HFFc6 (cell line): ENCODE data around the gene CIB4. TPM values are rescaled to one million over a fixed set of nuclear protein-coding genes. Genes with fewer than 3 reads are reported as not detected.

Experiments used
- DNase-seq: peaks from one replicate; pipeline ENCODE4 v3.0.0-alpha.2; 2018
- H3K27ac Mint-ChIP-seq: 2 replicates; pipeline ENCODE4 v1.8.0; 2020; ENCODE audit warnings: mild to moderate bottlenecking, mixed read lengths
- H3K27me3 Mint-ChIP-seq: 2 replicates; pipeline ENCODE4 v1.8.0; 2021; ENCODE audit warnings: mild to moderate bottlenecking, moderate library complexity, mixed read lengths; ENCODE audit not compliant: insufficient read depth
- H3K36me3 Mint-ChIP-seq: 2 replicates; pipeline ENCODE4 v1.8.0; 2021; ENCODE audit warnings: low read depth, mixed read lengths
- H3K4me1 Mint-ChIP-seq: 2 replicates; pipeline ENCODE4 v1.8.0; 2020; ENCODE audit warnings: low read depth, mixed read lengths
- H3K4me3 Mint-ChIP-seq: 2 replicates; pipeline ENCODE4 v1.8.0; 2020; ENCODE audit warnings: mild to moderate bottlenecking, moderate library complexity, mixed read lengths
- H3K9me3 Mint-ChIP-seq: 2 replicates; pipeline ENCODE4 v1.8.0; 2020; ENCODE audit warnings: mild to moderate bottlenecking, mixed read lengths
- CTCF ChIP-seq: fragments of 200-600 bp; sonication (generic); IDR thresholded peaks from 2 replicates; pipeline ENCODE4 v1.5.0; 2021; ENCODE audit warnings: antibody characterized with exemption, mild to moderate bottlenecking
- total RNA-seq, 6 experiments: library from RNA; stranded (reverse); fragmentation: NEBNext Ultra II Directional; extraction: Animal tissue kit (Norgen Biotek cat#: 25700); gene quantifications; 2 replicates in 1 of 6; 3 replicates in 5 of 6; pipeline ENCODE4 v1.2.3, GENCODE V29; 2021

CIB4 gene
- total RNA-seq, 6 experiments from 2014 or later, result not detected

DNA sequence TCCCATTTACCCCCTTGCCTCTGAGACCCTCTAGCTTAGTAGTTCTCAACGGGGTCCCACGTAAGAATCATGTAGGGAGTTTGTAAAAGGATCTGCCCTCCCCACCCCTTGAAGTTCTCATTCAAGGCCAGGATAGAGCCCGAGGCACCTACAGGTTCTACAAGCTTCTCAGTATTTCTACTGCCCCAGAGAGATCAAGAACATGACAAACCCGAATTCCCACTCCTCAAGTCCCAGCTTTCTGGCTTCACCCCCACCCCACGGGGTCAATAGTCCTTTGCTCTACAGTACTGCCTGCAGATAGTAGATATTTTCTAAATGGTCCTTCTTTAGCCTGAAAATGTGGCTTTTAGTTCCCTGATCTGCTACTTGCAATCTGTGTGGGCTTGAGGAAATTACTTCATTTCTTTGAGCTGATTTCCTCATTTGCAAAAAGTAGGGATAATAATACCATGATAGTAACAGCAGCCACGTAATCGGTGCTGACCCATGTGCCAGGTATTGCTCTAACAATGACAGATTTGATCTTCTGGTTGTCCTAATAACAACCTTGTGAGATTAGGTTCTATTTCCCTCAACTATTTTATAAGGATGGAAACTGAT, 7.1 kb downstream of the CIB4 start:
- Mint-ChIP-seq H3K27ac (no peak overlapping the region), H3K27me3 (peaks cover 36% of the 10 kb centered on the region), H3K4me1 (peaks cover 7% of the 10 kb centered on the region), H3K36me3 (no peaks in the 10 kb centered on the region), H3K4me3 (no peak overlapping the region), H3K9me3 (no peaks in the 10 kb centered on the region)
- no peak for DNase-seq
- TF ChIP-seq CTCF, result no peak

DNA sequence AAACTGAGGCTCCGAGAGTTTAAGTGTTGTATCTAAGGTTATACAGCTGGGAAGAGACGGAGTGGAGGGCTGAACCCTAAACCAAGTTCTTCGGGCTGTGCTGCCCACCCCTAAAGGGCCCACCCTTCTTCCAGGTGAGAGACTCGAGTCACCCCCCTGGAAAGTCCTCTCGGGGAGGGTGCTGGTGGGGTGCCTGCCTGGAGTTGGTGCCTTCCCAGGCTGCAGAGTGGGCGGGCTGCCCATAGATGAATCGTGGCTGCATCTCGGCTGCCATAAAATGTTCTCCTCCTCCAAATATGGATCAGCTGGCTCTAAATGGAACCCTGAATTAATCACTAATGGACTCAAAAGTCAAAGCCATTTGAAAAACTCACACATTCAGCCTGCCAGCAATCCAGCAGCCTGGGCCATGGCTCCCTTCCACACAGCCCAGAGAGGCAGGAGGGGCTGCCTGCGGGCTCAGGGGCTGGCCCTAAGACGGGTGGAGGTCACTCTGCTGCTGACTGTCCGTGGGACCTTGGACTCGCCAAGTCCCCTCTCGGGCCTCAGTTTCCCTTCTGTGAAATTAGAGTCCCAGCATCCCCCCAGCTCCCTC, 7.7 kb downstream of the CIB4 start:
- Mint-ChIP-seq H3K4me3 (no peak overlapping the region), H3K4me1 (peaks cover 7% of the 10 kb centered on the region), H3K27me3 (peaks cover 40% of the 10 kb centered on the region), H3K36me3 (no peaks in the 10 kb centered on the region), H3K27ac (no peak overlapping the region), H3K9me3 (no peaks in the 10 kb centered on the region)
- no peak for TF ChIP-seq CTCF
- DNase-seq, result no peak

GRCh38 chr2:26632624-26633185, 8.5 kb downstream of the CIB4 start:
- no peak for DNase-seq
- peaks cover 7% of the 10 kb centered on the region for H3K4me1 Mint-ChIP-seq
- peaks cover 43% of the 10 kb centered on the region for H3K27me3 Mint-ChIP-seq
- no peak overlapping the region for H3K4me3 Mint-ChIP-seq
- H3K27ac Mint-ChIP-seq, result no peak overlapping the region
- TF ChIP-seq CTCF, result no peak
- no peaks in the 10 kb centered on the region for H3K9me3 Mint-ChIP-seq
- no peaks in the 10 kb centered on the region for H3K36me3 Mint-ChIP-seq

DNA sequence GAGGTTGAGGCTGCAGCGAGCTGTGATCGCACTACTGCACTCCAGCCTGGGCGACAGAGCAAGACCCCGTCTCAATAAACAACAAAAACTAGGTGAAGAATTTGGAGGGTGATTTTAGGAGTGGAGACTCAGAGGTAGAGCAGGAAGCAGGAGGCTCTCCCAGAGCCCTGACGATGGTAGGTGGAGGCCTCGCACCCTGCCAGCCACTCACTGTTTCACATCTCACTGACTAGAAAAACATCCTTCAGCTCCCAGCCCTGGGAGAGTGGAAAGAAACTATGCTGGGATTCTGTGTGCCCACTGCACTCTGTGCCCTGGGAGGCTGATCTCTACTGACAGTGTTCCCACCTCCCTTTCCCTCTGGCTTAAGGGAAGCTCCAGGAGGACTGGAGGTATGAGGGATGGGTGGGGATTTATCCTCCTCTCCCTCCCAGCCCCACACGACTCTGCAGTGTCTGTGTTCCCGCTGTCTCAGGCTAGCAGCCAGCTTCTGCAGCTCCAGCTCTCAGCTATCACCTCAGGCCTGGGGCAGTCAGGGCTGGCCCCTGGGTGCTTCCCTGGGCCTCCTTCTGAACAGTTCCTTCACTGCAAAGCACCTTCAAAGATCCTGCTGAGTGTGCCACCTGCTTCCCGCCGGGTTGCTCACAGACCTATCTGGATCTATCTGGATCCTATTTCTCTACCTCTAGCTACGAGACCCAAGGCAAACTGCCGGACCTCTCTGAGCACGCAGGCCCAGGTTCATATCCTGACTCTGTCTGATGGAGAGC, 9.6 kb downstream of the CIB4 start:
- Mint-ChIP-seq H3K4me3 (no peak overlapping the region), H3K36me3 (no peaks in the 10 kb centered on the region), H3K27me3 (peaks cover 45% of the 10 kb centered on the region), H3K9me3 (no peaks in the 10 kb centered on the region), H3K27ac (no peak overlapping the region), H3K4me1 (peaks cover 7% of the 10 kb centered on the region)
- DNase-seq, result no peak
- no peak for TF ChIP-seq CTCF

GRCh38 chr2:26630669-26631360, 10.4 kb downstream of the CIB4 start:
- no peak overlapping the region for H3K4me3 Mint-ChIP-seq
- peaks cover 45% of the 10 kb centered on the region for H3K27me3 Mint-ChIP-seq
- no peaks in the 10 kb centered on the region for H3K36me3 Mint-ChIP-seq
- TF ChIP-seq CTCF, result no peak
- no peaks in the 10 kb centered on the region; the same call in 1 of the 2 replicates for H3K9me3 Mint-ChIP-seq
- H3K4me1 Mint-ChIP-seq, result peaks cover 7% of the 10 kb centered on the region
- H3K27ac Mint-ChIP-seq, result no peak overlapping the region
- DNase-seq, result peak; percentile 28
